ENCODE results near the gene TH.

The TH gene

DNA sequence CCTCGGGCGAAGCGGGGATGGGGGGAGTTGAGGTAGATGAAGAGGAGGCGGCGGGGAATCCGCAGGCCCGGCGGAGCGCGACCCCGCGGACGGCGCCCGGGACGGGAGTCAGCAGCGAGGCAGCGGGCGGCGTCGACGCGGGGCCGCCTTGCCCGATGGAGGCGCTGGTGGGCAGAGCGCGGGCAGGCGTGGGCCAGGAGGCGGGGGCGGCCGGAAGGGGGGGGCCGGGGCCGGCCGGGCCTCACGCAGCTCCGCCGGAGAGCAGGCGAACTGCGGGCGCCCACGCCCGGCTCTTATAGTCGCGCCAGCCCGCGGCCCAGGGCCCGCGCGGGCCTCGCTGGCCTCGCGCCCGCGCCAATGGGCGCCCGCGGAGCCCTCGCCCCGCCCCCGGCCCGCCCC is 32.5 kb downstream of the TH start, which contains the start of gene IGF2:
Gene IGF2, minus strand, starts transcription at position 267 of the 399 bp plus-strand sequence. CDS start 3,866 bp downstream, outside the sequence.
- Mint-ChIP-seq H3K36me3 (peaks cover 33% of the 10 kb centered on the region), H3K27ac (peak within 1 kb of the TSS; percentile 48), H3K4me1 (peaks cover 40% of the 10 kb centered on the region), H3K9me3 (no peaks in the 10 kb centered on the region), H3K4me3 (peak within 1 kb of the TSS; percentile 69)
- ATAC-seq (peak; percentile 18), DNase-seq (ENCODE audit: low spot score in 2 of 2) (no peak)

DNA sequence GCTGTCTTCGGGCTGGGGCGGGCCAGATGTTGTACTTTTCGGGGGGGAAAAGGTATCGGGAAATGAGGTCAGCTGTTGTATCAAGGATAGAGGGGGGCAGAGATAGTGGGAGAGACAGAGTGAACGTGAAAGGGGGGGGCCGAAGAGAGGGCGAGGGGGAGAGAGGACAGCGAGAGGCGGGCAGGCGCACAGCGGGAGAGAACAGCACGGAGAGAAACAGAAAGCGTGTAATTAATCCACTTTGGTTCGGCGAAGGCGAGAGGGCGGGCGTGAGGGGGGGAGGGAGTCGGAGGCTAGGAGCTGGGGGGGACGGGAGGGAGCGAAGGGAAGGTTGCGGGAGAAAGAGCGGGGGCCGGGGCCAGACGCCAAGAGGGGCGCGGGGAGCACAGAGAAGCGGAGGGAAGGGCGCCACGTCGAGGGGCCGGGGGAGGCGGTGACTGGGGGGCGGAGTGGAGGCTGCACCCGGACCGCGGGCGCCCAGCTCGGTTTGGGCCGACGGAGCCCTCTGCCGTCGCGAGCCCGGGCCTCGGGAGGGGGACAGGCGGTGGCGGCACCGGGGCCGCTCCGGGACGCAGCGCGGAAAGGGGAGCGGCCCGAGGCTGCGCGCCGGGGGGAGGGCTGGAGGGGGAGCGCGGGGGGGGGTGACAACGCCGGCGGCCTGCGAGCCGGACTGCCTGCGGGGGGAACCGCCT is 33.0 kb downstream of the TH start:
- DNase-seq (ENCODE audit: low spot score in 2 of 2) (no peak), ATAC-seq (no peak)

DNA sequence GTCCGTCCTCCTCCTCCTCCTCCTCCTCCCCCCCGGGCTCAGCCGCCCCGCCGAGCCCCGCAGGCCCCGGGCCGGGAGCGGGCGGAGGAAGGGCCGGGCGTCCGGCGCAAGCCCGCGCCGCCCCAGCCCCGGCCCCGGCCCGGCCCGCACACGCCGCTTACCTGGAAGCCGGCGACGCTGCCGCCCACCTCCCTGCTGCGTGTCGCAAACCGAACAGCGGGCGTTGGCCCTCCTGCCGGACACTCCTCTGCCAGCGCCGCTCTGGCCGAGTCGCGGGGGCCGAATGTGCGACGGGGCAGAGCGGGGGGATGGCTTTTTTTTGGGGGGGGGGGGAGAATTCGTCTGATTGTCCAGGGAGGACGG is 33.6 kb downstream of the TH start:
- peak overlapping the region; percentile 69 for H3K4me3 Mint-ChIP-seq
- peaks cover 34% of the 10 kb centered on the region for H3K4me1 Mint-ChIP-seq
- H3K36me3 Mint-ChIP-seq: peaks cover 44% of the 10 kb centered on the region
- no peaks in the 10 kb centered on the region for H3K9me3 Mint-ChIP-seq
- no peak for ATAC-seq
- DNase-seq (ENCODE audit: low spot score in 2 of 2): no peak
- H3K27ac Mint-ChIP-seq: peak overlapping the region; percentile 48

More for the DNA sequence above, 33.0 kb downstream of the TH start:
- peaks cover 39% of the 10 kb centered on the region for H3K4me1 Mint-ChIP-seq
- peak overlapping the region; percentile 48 for H3K27ac Mint-ChIP-seq
- no peaks in the 10 kb centered on the region for H3K9me3 Mint-ChIP-seq
- peaks cover 38% of the 10 kb centered on the region for H3K36me3 Mint-ChIP-seq
- H3K4me3 Mint-ChIP-seq: peak overlapping the region; percentile 69

DNA sequence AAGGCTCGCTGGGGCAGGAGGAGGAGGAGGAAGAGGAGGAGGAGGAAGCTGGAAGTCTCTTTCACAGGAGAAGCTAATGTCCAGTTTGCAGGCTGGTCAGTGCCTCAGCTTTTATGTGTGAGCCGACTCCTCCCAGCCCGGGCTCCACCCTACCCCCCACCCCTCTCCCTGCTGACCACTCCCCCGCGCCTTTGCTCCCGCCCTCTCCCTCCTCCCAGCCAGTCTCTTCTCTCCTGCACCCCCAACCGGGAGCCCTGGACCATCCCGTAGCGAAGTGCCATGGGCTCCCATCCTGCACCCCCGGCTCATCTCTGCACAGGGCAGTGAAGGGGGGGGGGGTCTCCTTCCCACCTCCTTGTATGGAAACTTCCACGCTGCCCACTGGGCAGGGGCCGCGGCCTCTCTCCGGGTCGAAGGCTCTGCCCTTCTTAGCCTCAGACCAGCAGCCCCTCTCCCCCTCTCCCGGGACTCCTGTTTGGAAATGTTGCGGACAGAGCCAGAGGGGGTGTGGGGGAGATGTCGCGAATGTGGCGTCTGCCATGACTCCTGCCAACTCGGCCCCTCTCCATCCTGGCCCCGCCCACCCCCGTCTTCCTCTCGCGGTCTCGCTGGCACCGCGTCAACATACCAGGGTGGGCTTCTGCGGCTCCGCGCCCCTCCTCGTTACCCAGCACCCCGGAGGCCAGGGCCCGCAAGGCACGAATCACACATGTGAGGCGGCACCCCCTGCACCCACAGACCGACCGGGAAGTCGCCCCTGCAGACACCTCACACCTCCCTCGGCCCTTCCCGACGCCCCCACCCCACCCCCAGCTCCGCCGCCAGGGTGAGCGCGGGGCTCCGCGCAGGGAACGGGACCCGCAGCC is 34.2 kb downstream of the TH start:
- peaks cover 50% of the 10 kb centered on the region for H3K36me3 Mint-ChIP-seq
- DNase-seq (ENCODE audit: low spot score in 2 of 2) (no peak), ATAC-seq (peak; percentile 7)
- H3K4me1 Mint-ChIP-seq: peaks cover 27% of the 10 kb centered on the region
- no peaks in the 10 kb centered on the region for H3K9me3 Mint-ChIP-seq
- peak overlapping the region; percentile 69 for H3K4me3 Mint-ChIP-seq
- H3K27ac Mint-ChIP-seq: no peak overlapping the region

DNA sequence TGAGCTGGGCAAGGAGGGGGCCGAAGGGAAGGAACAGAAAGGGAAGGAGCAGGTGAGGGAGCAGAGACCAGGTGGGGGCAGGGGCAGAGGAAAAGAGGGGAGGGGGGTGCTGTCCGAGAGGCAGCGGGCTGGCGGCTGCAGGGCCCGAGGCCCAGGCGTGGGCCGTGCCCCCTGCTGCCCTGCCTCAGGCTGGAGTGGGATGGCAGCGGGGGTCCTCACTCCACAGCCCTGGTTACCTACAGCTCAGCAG is 34.7 kb downstream of the TH start:
- no peak for ATAC-seq
- H3K4me3 Mint-ChIP-seq: peak overlapping the region; percentile 69
- DNase-seq (ENCODE audit: low spot score in 2 of 2): no peak
- no peaks in the 10 kb centered on the region for H3K9me3 Mint-ChIP-seq
- peaks cover 55% of the 10 kb centered on the region for H3K36me3 Mint-ChIP-seq
- no peak overlapping the region for H3K27ac Mint-ChIP-seq
- H3K4me1 Mint-ChIP-seq: peaks cover 25% of the 10 kb centered on the region

DNA sequence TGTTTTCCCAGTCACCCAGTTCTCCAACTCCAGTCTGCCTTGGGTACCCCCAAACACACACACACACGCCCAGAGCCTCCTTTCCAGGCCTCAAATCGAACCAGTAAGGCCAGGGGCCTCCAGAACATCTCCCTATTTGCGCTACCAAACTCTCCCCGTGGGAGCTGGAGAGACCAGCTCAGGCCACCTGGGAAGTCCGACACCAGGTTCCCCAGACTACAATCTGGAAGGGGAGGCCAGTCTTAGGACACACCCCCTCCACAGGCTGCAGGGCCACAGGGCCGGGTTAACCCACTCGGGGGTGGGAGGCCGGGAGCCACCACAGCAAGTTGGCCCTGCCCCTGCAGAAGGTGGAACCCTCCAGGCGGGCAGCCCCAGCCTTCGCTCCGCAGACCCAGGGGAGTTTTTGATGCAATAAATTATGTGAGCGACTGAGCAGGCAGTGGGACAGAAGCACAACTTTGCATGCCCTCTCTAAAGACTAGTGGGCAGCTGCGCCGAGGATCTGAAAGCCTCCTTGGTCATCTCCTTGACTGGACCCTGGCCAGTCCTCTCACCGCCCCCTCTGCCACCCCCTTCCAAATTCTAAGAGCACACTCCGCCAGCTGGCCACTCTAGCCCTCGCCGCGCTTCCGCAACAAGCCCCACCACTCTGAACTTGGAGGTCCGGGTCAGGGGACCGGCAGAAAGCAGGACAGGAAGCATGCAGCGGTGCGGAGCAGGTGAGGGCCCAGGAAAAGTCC is 35.2 kb downstream of the TH start:
- H3K9me3 Mint-ChIP-seq: no peaks in the 10 kb centered on the region
- DNase-seq (ENCODE audit: low spot score in 2 of 2) (no peak), ATAC-seq (no peak)
- no peak overlapping the region for H3K27ac Mint-ChIP-seq
- peaks cover 60% of the 10 kb centered on the region for H3K36me3 Mint-ChIP-seq
- H3K4me3 Mint-ChIP-seq: peak overlapping the region; percentile 69
- H3K4me1 Mint-ChIP-seq: peaks cover 26% of the 10 kb centered on the region

DNA sequence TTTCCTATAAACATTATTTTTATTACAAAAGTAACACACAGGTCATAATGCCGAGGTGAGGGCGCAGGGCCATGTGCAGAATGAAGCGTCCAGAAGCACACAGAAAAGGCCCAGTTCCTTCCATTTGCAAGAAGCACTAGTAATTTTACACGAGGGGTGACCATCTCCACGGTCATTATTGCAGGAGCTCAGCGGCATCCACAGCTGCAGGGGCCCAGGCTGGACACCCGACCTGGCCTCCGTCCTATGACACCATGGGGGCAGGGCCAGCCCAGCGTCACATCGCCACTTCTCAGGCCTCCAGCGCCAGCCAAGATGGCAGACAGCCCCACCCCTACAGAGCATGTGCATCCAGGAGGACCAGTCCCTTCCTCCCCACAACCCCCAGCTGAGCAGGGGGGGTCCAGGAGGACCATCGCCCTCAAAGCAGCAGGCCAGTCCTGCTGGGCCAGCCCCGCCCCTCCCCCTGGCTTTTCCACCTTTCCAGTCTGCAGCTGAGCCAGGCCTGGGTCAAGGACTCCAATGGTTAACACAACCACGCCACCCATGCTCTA is 35.9 kb downstream of the TH start:
- peaks cover 67% of the 10 kb centered on the region for H3K36me3 Mint-ChIP-seq
- H3K27ac Mint-ChIP-seq: no peak overlapping the region
- H3K4me1 Mint-ChIP-seq: peaks cover 24% of the 10 kb centered on the region
- DNase-seq (ENCODE audit: low spot score in 2 of 2) (no peak), ATAC-seq (no peak)
- peak overlapping the region; percentile 69 for H3K4me3 Mint-ChIP-seq
- H3K9me3 Mint-ChIP-seq: no peaks in the 10 kb centered on the region

DNA sequence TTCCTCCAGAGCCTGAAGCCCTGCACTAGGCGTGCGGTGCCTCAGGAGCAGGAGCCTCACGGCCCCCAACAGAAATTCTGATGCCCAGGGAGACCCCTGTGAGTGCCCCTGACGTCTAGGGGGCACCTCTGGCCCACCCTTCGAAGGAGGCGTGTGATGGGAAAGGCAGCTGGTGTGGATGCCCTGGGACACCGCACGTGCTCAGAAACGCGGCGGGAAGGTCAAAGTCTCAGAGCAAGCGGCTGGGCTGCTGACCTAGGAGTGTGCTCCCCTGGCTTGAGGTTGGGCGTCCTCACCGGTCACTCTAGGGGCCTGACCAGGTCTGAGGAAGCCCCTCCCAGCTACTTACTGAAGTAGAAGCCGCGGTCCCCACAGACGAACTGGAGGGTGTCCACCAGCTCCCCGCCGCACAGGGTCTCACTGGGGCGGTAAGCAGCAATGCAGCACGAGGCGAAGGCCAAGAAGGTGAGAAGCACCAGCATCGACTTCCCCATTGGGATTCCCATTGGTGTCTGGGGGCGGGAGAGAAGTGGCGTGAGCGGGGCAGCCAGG is 36.5 kb downstream of the TH start:
- H3K27ac Mint-ChIP-seq: no peak overlapping the region
- DNase-seq (ENCODE audit: low spot score in 2 of 2): no peak
- no peak for ATAC-seq
- H3K9me3 Mint-ChIP-seq: no peaks in the 10 kb centered on the region
- H3K36me3 Mint-ChIP-seq: peaks cover 68% of the 10 kb centered on the region
- peaks cover 24% of the 10 kb centered on the region for H3K4me1 Mint-ChIP-seq
- no peak overlapping the region for H3K4me3 Mint-ChIP-seq

DNA sequence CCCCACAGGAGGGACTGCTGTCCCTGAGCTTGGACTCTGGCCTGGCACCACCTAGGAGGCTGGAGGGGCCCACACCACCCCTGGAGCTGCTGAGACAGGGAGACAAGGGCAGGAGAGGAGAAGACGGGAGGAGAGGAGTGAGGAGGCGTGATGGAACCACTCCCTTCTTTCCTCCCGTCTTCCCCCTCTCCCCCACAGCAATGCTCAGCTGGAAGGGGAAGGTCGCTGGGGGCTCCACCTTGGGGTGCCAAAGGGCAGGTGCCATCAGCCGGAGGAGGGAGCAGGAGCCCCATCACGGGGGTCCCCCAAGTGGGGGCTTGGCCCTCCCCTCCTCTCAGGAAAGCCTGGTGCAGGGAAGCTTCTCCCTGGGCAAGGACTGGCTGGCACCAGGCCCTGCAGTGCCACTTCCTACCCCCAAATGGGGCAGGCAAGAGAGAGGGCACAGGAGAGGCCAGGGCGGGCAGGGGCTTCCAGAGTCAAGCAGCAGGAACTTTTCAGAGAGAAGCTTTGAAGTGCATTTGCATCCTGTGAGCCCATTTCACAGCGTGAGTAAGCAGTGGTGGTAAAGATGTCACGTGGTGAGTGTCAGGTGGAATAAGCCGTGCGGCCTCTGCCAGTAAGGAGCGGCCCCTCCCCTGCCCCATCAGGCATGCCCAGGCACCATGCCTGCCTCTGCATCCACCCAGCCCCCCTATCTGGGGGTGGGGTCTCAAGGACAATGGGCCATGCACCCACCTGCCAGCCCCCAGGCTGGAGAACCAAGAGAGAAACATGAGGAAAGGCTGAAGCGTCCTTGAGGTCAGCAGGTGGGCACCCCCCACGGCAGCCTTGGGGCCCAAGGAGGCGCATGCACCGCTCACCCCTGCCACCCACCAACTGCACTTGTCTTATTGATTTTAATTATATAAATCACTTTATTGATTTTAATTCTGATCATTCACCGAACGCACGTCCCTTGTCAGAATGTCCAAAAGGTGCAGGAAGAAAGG is 37.3 kb downstream of the TH start:
- Mint-ChIP-seq H3K4me1 (peaks cover 24% of the 10 kb centered on the region), H3K27ac (no peak overlapping the region), H3K9me3 (no peaks in the 10 kb centered on the region), H3K4me3 (no peak overlapping the region), H3K36me3 (peaks cover 69% of the 10 kb centered on the region)
- DNase-seq (ENCODE audit: low spot score in 2 of 2) (no peak), ATAC-seq (no peak)

DNA sequence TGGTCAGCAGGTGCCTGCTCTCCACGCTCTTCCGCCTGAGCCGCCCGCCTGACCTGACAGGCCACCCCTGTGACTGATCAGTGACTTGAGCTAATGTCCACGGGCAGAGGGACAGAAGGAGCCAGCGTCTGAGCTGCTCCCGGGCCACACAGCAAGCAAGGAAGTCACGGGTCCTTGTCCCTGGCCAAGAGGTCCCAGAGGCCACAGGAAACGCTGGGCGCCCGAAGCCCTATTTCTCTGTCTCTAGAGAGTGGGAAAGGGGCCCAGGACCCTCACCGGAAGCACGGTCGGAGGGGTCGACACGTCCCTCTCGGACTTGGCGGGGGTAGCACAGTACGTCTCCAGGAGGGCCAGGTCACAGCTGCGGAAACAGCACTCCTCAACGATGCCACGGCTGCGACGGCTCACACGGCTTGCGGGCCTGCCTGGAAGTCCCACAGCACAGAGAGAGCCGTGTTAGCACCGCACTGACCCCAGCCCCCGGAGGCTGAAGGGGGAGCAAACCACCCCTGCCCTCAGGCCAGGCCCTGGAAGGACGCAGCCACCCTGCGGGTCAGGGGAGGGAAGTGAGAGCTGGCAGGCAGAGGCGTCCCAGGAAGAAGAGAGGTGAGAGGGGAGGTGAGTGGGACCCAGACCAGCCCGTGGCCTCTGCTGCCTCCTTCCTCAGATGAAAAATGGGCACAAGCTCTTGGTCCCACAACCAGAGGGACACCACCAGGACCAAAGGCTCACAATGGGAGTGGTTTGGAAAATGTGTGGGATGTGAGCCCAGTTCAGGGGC is 38.2 kb downstream of the TH start:
- no peak for DNase-seq (ENCODE audit: low spot score in 2 of 2)
- H3K9me3 Mint-ChIP-seq: no peaks in the 10 kb centered on the region

DNA sequence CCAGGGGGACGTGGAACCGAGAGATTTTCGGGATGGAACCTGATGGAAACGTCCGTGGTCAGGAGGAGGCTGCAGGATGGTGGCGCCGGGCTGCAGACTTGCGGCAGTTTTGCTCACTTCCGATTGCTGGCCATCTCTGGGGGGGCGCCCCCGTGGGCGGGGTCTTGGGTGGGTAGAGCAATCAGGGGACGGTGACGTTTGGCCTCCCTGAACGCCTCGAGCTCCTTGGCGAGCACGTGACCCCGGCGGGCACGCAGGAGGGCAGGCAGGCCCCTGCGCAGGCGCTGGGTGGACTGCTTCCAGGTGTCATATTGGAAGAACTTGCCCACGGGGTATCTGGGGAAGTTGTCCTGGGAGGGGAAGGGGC is 38.8 kb downstream of the TH start:
- H3K36me3 Mint-ChIP-seq: peaks cover 74% of the 10 kb centered on the region
- H3K4me1 Mint-ChIP-seq: peaks cover 24% of the 10 kb centered on the region
- no peak overlapping the region for H3K27ac Mint-ChIP-seq
- no peak for ATAC-seq
- no peaks in the 10 kb centered on the region for H3K9me3 Mint-ChIP-seq
- no peak overlapping the region for H3K4me3 Mint-ChIP-seq
- DNase-seq (ENCODE audit: low spot score in 2 of 2): no peak

More for the DNA sequence above, 38.2 kb downstream of the TH start:
- no peak for ATAC-seq
- Mint-ChIP-seq H3K36me3 (peaks cover 74% of the 10 kb centered on the region), H3K4me3 (no peak overlapping the region), H3K4me1 (peaks cover 24% of the 10 kb centered on the region), H3K27ac (peak overlapping the region; percentile 58)

DNA sequence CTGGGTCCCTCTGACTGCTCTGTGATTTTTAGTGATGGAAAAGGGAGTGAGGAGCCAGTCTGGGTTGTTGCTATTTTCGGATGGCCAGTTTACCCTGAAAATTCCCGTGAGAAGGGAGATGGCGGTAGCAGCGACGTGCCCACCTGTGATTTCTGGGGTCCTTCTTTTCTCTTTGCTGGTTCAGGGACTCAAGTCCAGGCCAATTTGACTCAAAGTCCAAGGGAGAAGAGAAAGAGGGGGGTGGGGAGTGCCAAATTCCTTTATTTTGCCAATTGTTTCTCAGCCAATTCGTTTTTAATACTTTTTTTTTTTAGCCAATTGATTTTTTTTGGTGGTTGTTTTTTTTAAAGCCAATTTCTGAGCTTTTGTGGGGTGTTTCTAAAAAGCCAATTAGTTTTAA is 39.4 kb downstream of the TH start:
- Mint-ChIP-seq H3K36me3 (peaks cover 70% of the 10 kb centered on the region), H3K4me1 (peaks cover 24% of the 10 kb centered on the region), H3K27ac (peak overlapping the region; percentile 78), H3K4me3 (no peak overlapping the region), H3K9me3 (no peaks in the 10 kb centered on the region)
- DNase-seq (ENCODE audit: low spot score in 2 of 2): no peak
- no peak for ATAC-seq

DNA sequence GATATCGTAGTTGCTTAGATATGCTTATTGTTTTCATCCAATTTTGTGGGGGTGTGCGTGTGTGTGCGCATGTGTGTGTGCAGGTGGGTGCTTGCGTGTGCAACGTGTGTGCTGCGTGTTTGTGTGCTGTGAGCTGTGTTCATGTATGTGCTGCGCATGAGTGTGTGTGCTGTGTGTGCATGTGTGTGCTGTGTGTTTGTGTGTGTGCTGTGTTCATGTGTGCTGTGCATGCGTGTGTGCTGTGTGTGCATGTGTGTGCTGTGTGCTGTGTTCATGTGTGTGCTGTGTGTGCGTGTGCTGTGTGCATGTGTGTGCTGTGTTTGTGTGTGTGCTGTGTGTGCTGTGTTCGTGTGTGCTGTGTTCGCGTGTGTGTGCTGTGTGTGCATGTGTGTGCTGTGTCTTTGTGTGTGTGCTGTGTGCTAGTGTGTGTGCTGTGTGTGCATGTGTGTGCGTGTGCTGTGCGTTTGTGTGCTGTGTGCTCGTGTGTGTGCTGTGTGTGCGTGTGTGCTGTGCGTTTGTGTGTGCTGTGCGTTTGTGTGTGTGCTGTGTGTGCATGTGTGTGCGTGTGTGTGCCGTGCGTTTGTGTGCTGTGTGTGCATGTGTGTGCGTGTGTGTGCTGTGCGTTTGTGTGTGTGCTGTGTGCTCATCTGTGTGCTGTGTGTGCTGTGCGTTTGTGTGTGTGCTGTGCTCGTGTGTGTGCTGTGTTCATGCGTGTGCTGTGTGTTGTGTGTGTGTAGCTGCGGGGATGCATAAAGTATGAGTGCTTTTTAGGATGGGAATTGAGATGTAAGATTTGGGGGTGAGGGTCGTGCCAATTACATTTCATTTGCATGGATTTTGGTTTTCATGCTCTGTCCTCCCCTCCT is 40.0 kb downstream of the TH start:
- no peak overlapping the region for H3K4me3 Mint-ChIP-seq
- H3K27ac Mint-ChIP-seq: peak overlapping the region; percentile 78

More for the DNA sequence above, 40.0 kb downstream of the TH start:
- Mint-ChIP-seq H3K9me3 (no peaks in the 10 kb centered on the region), H3K4me1 (peaks cover 19% of the 10 kb centered on the region), H3K36me3 (peaks cover 63% of the 10 kb centered on the region)
- DNase-seq (ENCODE audit: low spot score in 2 of 2): no peak
- no peak for ATAC-seq

Data from stimulated activated effector memory CD8-positive, alpha-beta T cell treated with anti-CD3 and anti-CD28 coated beads, Interleukin-12 subunit alpha, Interleukin-12 subunit beta, amount 100 ng/mL, for 72 hours (primary cell).